BLaER1 (cell line): Measurements from ENCODE around the gene BRAF.

Source experiments
- H3K27ac ChIP-seq: shearing (Covaris generic); formaldehyde crosslinking; 2 replicates; pipeline ENCODE4 v1.8.1; 2022
- H3K27me3 ChIP-seq: shearing (Covaris generic); formaldehyde crosslinking; 2 replicates; pipeline ENCODE4 v1.8.1; 2022
- H3K36me3 ChIP-seq: shearing (Covaris generic); formaldehyde crosslinking; 2 replicates; pipeline ENCODE4 v1.8.1; 2022
- H3K4me1 ChIP-seq: shearing (Covaris generic); formaldehyde crosslinking; 2 replicates; pipeline ENCODE4 v1.8.1; 2022
- H3K4me2 ChIP-seq: shearing (Covaris generic); formaldehyde crosslinking; 2 replicates; pipeline ENCODE4 v1.8.1; 2022
- H3K4me3 ChIP-seq: shearing (Covaris generic); formaldehyde crosslinking; 2 replicates; pipeline ENCODE4 v1.8.1; 2022
- H3K9ac ChIP-seq: shearing (Covaris generic); formaldehyde crosslinking; 2 replicates; pipeline ENCODE4 v1.8.1; 2022
- H3K9me3 ChIP-seq: shearing (Covaris generic); formaldehyde crosslinking; 2 replicates; pipeline ENCODE4 v1.8.1; 2022
- H4K20me1 ChIP-seq: shearing (Covaris generic); formaldehyde crosslinking; 2 replicates; pipeline ENCODE4 v1.8.1; 2022
- Cebpa-rat ChIP-seq: shearing (Covaris generic); IDR thresholded peaks from 2 replicates; pipeline ENCODE4 v1.8.1; 2022

The BRAF gene

GRCh38 chr7:140669352-140669751 lies 255.4 kb downstream of the BRAF start:
- H3K27me3 ChIP-seq, result no peaks in the 10 kb centered on the region
- H3K4me1 ChIP-seq, result peaks cover 27% of the 10 kb centered on the region
- no peaks in the 10 kb centered on the region for H4K20me1 ChIP-seq
- no peak overlapping the region for H3K9ac ChIP-seq
- H3K9me3 ChIP-seq, result no peaks in the 10 kb centered on the region
- no peaks in the 10 kb centered on the region for H3K36me3 ChIP-seq
- TF ChIP-seq Cebpa-rat, result no peak
- no peak overlapping the region for H3K4me2 ChIP-seq
- no peak overlapping the region for H3K27ac ChIP-seq
- H3K4me3 ChIP-seq, result no peak overlapping the region
